ENCODE results near the gene PTPRD.

PTPRD gene

DNA sequence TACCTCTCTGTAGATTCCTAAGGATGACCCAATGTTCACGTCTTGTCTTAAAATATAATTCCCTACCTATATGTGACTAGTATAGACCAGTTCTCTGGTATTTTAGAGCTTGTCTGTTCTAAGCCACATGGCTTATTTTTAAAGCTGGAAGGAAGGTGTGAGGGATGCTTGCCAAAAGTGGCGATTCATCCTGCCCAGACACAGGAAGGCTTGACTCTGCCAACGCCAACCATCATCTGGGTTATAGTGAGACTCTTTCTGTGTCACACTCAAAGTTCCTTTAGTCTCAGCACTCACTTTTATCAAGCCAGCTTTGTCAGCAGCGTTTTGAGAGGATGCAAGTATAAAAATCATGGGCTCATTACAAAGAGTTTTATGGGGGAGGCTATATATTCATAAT lies 500.0 kb downstream of the PTPRD start:
- Mint-ChIP-seq H3K9me3 (peaks cover 6% of the 10 kb centered on the region), H3K36me3 (ENCODE audit: insufficient read depth) (no peaks in the 10 kb centered on the region), H3K27ac (ENCODE audit: low read depth) (no peak overlapping the region), H3K4me3 (no peak overlapping the region), H3K4me1 (no peaks in the 10 kb centered on the region), H3K27me3 (no peaks in the 10 kb centered on the region)
- DNase-seq (ENCODE audit: low spot score in 2 of 2) (no peak), ATAC-seq (replicated peaks; ENCODE audit: extremely low read depth, poor library complexity, severe bottlenecking) (no peak)

DNA sequence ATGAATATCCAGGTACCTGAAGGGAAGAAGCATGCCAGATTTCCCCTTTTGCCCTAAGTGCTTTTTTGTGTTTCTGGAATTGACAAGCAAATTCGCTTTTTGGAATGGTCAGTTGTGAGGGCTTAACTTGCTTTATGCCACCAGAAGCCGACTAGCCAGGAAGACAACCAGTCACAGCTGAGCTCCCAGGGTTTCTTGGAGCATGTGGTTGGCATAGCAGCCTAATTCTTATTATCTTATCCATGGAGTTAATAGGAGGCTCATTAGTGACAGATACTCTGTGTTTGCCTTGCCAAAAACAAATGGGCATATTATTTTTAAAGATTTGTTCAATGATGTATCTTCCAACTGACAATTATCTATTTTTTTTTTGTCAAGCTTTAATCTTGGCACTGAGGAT lies 500.7 kb downstream of the PTPRD start:
- H3K4me1 Mint-ChIP-seq: no peaks in the 10 kb centered on the region
- no peak overlapping the region for H3K4me3 Mint-ChIP-seq
- no peak for DNase-seq (ENCODE audit: low spot score in 2 of 2)
- no peak overlapping the region for H3K27ac Mint-ChIP-seq (ENCODE audit: low read depth)
- H3K9me3 Mint-ChIP-seq: peaks cover 6% of the 10 kb centered on the region
- ATAC-seq (replicated peaks; ENCODE audit: extremely low read depth, poor library complexity, severe bottlenecking): no peak
- no peaks in the 10 kb centered on the region for H3K36me3 Mint-ChIP-seq (ENCODE audit: insufficient read depth)
- no peaks in the 10 kb centered on the region for H3K27me3 Mint-ChIP-seq

DNA sequence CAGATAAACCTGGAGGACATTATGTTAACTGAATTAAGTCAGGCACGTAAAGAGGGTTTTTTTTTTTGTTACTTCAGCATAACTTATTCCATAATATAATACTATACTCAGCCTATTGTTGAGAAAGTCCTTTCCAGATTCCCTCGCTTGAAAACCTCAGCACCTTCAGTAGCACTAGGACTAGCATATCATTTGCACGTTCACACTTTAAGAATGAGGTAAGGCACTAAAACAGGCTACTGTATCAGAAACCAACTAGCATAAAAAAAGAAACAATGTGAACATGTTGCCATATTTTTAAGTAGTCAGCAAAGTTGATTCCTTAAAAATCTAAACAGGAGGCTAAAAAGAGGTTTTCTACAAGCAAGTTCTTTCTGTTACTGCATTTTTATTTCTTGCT lies 504.0 kb downstream of the PTPRD start:
- Mint-ChIP-seq H3K4me3 (no peak overlapping the region), H3K27me3 (no peaks in the 10 kb centered on the region), H3K27ac (ENCODE audit: low read depth) (no peak overlapping the region), H3K9me3 (peaks cover 6% of the 10 kb centered on the region), H3K4me1 (no peaks in the 10 kb centered on the region), H3K36me3 (ENCODE audit: insufficient read depth) (peaks cover 2% of the 10 kb centered on the region)
- DNase-seq (ENCODE audit: low spot score in 2 of 2) (no peak), ATAC-seq (replicated peaks; ENCODE audit: extremely low read depth, poor library complexity, severe bottlenecking) (no peak)

DNA sequence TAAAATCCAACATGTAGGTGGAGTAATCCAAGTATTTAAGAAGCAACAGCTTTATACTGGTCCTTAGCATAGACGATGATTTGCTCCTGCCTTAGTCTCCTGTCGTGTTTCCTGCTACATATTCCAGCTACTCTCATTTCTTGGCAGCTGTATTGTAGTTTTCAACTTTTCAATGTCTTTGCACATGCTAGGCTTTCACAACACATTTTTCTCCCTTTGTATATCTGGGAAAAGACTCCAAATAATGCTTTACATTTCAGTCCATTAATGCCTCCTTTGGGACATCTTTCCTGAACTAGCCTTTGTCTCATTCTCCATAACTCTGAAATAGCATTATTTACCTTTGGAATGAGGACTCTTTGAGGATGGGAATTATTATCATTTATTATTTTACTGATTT lies 508.0 kb downstream of the PTPRD start:
- DNase-seq (ENCODE audit: low spot score in 2 of 2) (no peak), ATAC-seq (replicated peaks; ENCODE audit: extremely low read depth, poor library complexity, severe bottlenecking) (no peak)
- H3K4me1 Mint-ChIP-seq: no peaks in the 10 kb centered on the region
- no peak overlapping the region for H3K4me3 Mint-ChIP-seq
- peaks cover 12% of the 10 kb centered on the region for H3K9me3 Mint-ChIP-seq
- H3K27me3 Mint-ChIP-seq: no peaks in the 10 kb centered on the region
- H3K36me3 Mint-ChIP-seq (ENCODE audit: insufficient read depth): peaks cover 2% of the 10 kb centered on the region
- no peak overlapping the region for H3K27ac Mint-ChIP-seq (ENCODE audit: low read depth)

DNA sequence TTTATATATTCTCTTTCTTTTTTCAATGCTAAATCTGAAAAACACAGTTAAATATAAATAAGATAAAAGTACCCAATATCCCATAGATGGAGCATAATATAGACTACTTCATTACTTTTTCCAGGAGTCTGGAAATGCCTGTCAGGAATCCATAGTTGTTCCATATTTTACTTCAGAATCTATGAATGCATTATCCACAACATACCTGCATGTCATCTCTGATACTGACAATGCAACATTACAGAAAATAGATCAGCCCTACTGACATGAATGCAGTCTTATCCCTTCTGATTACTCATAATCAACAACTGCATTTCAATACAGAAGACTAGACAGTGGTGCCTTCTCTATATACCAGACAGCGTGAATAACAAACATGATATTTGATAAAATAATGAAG lies 517.6 kb downstream of the PTPRD start:
- Mint-ChIP-seq H3K4me3 (no peak overlapping the region), H3K27me3 (no peaks in the 10 kb centered on the region), H3K9me3 (peaks cover 13% of the 10 kb centered on the region), H3K27ac (ENCODE audit: low read depth) (no peak overlapping the region), H3K36me3 (ENCODE audit: insufficient read depth) (no peaks in the 10 kb centered on the region), H3K4me1 (no peaks in the 10 kb centered on the region)
- no peak for DNase-seq (ENCODE audit: low spot score in 2 of 2)
- no peak for ATAC-seq (replicated peaks; ENCODE audit: extremely low read depth, poor library complexity, severe bottlenecking)

DNA sequence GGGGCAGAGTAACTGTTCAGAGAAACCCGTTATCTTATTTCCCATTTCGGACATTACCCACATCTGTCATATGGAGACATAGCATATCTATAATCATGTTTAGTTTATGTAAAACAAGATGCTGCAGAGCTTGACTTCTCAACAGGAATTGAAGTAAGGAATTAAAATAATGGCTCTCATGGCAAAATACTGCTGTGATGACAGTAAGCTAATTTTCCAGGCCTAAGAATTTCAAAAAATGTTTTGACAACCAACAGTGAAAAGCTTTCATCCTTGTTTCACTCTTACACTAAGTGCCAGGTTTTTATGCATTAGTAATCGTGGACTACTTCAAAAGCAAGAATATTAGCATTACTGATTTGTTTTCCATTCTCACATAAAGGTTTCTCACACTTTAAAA lies 518.2 kb downstream of the PTPRD start:
- ATAC-seq (replicated peaks; ENCODE audit: extremely low read depth, poor library complexity, severe bottlenecking): no peak
- Mint-ChIP-seq H3K9me3 (peaks cover 11% of the 10 kb centered on the region), H3K4me1 (no peaks in the 10 kb centered on the region), H3K27ac (ENCODE audit: low read depth) (no peak overlapping the region), H3K27me3 (no peaks in the 10 kb centered on the region), H3K4me3 (no peak overlapping the region), H3K36me3 (ENCODE audit: insufficient read depth) (no peaks in the 10 kb centered on the region)
- no peak for DNase-seq (ENCODE audit: low spot score in 2 of 2)

DNA sequence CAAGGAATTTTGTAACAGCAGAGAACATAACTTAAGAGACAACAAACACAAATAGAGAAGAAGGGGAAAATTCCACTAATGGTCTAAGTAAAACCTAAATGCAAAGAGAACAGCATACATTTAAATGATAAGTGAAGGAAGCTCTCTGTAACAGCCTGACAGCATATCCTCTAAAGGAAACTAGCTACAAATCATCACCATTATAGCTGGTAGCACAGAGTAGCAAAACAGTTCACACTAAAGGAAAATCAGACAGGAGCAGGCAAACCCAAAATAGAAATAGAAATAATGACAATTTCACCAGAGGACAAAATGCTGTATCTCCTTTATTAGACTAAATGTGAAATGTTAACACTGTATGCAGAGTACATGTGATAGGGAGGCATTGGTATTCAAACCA lies 532.8 kb downstream of the PTPRD start:
- peaks cover 23% of the 10 kb centered on the region for H3K9me3 Mint-ChIP-seq
- H3K4me1 Mint-ChIP-seq: no peaks in the 10 kb centered on the region
- no peak overlapping the region for H3K27ac Mint-ChIP-seq (ENCODE audit: low read depth)
- DNase-seq (ENCODE audit: low spot score in 2 of 2) (no peak), ATAC-seq (replicated peaks; ENCODE audit: extremely low read depth, poor library complexity, severe bottlenecking) (no peak)
- no peaks in the 10 kb centered on the region for H3K36me3 Mint-ChIP-seq (ENCODE audit: insufficient read depth)
- H3K4me3 Mint-ChIP-seq: no peak overlapping the region
- H3K27me3 Mint-ChIP-seq: no peaks in the 10 kb centered on the region

DNA sequence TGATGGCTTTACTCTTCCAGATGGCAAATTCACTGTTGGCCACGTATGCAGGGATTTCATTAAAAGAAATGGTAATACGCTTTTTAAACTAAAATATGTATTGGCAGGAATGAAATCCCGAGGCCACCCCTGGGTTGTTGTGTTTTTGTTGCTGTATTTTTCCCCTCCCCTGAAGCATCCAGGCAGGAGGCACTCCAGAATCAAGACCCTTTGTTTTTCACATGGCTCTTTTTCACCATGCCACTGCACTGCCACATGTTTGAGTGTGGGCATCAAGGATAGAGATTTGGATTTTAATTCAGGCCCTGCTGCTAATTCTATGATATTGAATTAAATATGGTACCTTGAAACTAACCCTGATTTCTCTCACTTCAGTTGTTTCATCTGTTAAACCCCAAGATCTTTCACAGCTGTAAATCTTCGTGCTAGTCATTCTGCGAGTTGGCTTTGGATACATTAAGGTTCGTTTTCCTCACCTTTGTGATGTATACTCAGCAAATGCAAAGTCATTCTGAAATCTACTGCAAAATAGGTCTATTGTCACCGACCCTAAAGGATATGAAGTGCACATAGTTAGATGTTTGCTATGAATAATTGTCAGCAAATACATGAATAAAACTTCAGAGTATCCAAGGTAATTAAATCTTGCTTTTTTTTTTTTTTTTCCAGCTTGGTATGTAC lies 533.4 kb downstream of the PTPRD start:
- no peak for DNase-seq (ENCODE audit: low spot score in 2 of 2)
- ATAC-seq (replicated peaks; ENCODE audit: extremely low read depth, poor library complexity, severe bottlenecking): no peak
- Mint-ChIP-seq H3K27ac (ENCODE audit: low read depth) (no peak overlapping the region), H3K36me3 (ENCODE audit: insufficient read depth) (no peaks in the 10 kb centered on the region), H3K9me3 (peaks cover 23% of the 10 kb centered on the region), H3K4me1 (no peaks in the 10 kb centered on the region), H3K27me3 (no peaks in the 10 kb centered on the region), H3K4me3 (no peak overlapping the region)

DNA sequence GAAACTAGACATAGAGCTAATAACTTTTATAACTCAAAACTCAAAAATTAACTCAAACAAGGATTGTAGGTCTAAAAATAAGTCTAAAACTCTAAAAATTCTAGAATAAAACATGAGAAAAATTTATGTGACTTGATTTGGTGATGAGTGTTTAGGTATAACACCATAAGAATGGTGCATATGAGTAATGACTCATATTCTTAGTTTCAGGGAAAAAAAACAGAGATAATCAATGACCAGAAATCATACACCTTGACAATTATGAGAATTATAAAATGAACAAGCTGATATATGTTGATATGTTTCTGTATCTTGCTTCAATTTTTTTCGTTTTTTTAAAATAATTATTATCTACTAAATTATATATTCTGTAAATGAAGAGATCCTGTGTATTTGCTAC lies 541.2 kb downstream of the PTPRD start:
- DNase-seq (ENCODE audit: low spot score in 2 of 2): no peak
- ATAC-seq (replicated peaks; ENCODE audit: extremely low read depth, poor library complexity, severe bottlenecking): no peak
- Mint-ChIP-seq H3K4me3 (no peak overlapping the region), H3K4me1 (no peaks in the 10 kb centered on the region), H3K27me3 (no peaks in the 10 kb centered on the region), H3K9me3 (no peaks in the 10 kb centered on the region), H3K27ac (ENCODE audit: low read depth) (no peak overlapping the region), H3K36me3 (ENCODE audit: insufficient read depth) (no peaks in the 10 kb centered on the region)

DNA sequence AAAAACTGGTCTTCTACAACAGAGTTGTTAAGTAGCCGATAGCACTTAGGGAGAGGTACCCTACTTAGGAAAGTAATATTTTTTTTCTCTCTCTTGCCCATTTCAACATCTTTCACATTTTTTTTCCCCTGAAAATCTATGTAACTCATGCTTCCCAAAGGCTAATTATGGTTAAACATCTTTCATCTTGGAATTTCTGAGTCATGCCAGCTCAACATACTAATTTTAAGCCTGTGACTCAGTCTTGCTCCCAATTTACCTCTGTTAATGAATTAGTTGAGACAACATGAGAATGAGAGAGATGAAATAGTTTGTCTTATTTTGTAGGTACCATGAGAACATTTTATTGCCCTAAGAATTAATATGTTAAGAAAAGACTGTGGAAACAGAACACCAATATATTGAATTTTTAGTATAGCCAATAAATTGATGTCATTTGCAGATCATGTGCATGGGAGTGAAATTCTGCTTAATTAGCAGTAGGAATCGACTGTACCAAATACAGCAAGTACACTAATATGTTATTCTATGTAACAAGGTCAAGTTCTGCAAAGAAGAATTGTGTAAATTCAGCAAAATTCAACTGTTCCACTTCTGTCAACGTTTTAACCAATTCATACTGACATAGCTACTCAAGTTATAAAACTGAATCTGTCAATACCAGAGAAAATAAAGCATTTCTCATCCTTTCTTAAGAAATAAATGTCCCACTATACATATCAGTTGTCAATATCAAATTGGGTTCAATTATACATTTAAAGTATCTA lies 550.0 kb downstream of the PTPRD start:
- no peak for DNase-seq (ENCODE audit: low spot score in 2 of 2)
- H3K4me1 Mint-ChIP-seq: no peaks in the 10 kb centered on the region
- no peaks in the 10 kb centered on the region for H3K27me3 Mint-ChIP-seq
- H3K4me3 Mint-ChIP-seq: no peak overlapping the region
- no peak overlapping the region for H3K27ac Mint-ChIP-seq (ENCODE audit: low read depth)
- peaks cover 3% of the 10 kb centered on the region for H3K36me3 Mint-ChIP-seq (ENCODE audit: insufficient read depth)
- H3K9me3 Mint-ChIP-seq: no peaks in the 10 kb centered on the region
- no peak for ATAC-seq (replicated peaks; ENCODE audit: extremely low read depth, poor library complexity, severe bottlenecking)

DNA sequence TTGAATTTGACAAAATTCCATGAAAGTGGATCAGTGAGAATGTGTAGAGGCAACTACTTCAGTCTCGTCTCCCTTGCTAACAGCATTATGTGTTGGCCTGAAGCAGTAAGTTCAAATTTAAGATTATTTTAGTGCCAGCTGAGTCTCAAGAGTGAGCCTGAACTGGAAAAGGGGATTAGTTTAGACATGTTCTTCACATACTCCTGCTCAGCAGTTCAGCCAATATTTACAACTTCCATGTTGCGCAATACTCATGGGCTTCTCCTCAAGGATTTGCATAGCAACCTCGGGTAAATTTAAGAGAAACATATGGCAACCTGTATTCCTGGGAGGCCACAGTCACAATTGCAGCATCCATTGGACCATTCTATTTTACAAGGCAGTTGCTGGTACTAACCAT lies 553.8 kb downstream of the PTPRD start:
- no peaks in the 10 kb centered on the region for H3K9me3 Mint-ChIP-seq
- no peaks in the 10 kb centered on the region for H3K27me3 Mint-ChIP-seq
- H3K27ac Mint-ChIP-seq (ENCODE audit: low read depth): no peak overlapping the region
- no peak overlapping the region for H3K4me3 Mint-ChIP-seq
- no peak for ATAC-seq (replicated peaks; ENCODE audit: extremely low read depth, poor library complexity, severe bottlenecking)
- no peaks in the 10 kb centered on the region for H3K4me1 Mint-ChIP-seq
- DNase-seq (ENCODE audit: low spot score in 2 of 2): no peak
- H3K36me3 Mint-ChIP-seq (ENCODE audit: insufficient read depth): peaks cover 3% of the 10 kb centered on the region

DNA sequence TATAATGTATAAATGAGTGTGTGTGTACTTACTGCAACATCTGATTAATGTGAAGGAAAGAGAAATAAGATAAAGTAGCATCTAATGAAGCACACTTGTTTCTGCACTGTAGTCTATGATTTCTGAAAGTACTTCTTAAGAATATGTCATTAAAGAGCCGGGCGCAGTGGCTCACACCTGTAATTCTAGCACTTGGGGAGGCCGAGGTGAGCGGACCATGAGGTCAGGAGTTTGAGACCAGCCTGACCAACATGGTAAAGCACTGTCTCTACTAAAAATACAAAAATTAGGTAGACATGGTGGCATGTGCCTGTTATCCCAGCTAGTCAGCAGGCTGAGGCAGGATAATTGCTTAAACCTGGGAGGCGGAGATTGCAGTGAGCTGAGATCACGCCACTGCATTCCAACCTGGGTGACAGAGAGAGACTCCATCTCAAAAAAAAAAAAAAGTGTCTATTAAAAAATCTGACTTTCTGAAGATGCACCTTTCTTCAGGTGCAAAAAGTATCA lies 556.9 kb downstream of the PTPRD start:
- no peak for ATAC-seq (replicated peaks; ENCODE audit: extremely low read depth, poor library complexity, severe bottlenecking)
- Mint-ChIP-seq H3K4me3 (no peak overlapping the region), H3K9me3 (peaks cover 6% of the 10 kb centered on the region), H3K27me3 (no peaks in the 10 kb centered on the region), H3K4me1 (no peaks in the 10 kb centered on the region), H3K27ac (ENCODE audit: low read depth) (no peak overlapping the region), H3K36me3 (ENCODE audit: insufficient read depth) (peaks cover 3% of the 10 kb centered on the region)
- no peak for DNase-seq (ENCODE audit: low spot score in 2 of 2)

DNA sequence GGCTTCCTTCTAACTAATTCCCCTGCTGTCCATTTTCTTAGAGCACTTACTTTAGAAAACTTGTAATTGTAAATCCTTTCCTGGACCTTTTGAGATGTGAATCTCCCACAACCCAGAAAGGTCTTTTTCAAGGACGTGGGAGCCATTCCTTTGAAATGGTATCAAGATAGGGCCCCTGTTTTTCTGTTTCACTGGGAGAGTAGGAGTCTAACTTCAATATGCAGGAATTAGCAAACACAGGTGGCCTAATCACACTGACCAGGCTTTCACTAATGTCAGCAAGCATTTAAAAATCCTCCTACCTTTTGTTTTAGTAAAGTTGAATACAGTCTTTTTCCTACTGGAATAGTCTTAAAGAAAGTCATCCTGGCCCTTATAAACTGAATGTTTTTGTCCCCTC lies 558.3 kb downstream of the PTPRD start:
- Mint-ChIP-seq H3K4me3 (no peak overlapping the region), H3K9me3 (peaks cover 6% of the 10 kb centered on the region), H3K4me1 (no peaks in the 10 kb centered on the region), H3K36me3 (ENCODE audit: insufficient read depth) (peaks cover 2% of the 10 kb centered on the region), H3K27me3 (no peaks in the 10 kb centered on the region), H3K27ac (ENCODE audit: low read depth) (no peak overlapping the region)
- DNase-seq (ENCODE audit: low spot score in 2 of 2): no peak
- no peak for ATAC-seq (replicated peaks; ENCODE audit: extremely low read depth, poor library complexity, severe bottlenecking)
